Activated CD8-positive, alpha-beta T cell treated with anti-CD3 and anti-CD28 coated beads for 36 hours (primary cell): Measurements from ENCODE around the gene SORL1. TPM values are rescaled to one million over a fixed set of nuclear protein-coding genes. Genes with fewer than 3 reads are reported as not detected.

Source experiments
- ATAC-seq: fragments of 200-7000 bp; cut with Tn5 transposase; one replicate; pipeline ENCODE4 v1.10.0; 2021; ENCODE audit warnings: mild to moderate bottlenecking, moderate library complexity
- CTCF ChIA-PET: fragments of 350-600 bp; sonication (Branson Sonifier 250); formaldehyde crosslinking; loops from one replicate; lab custom pipeline; 2021; ENCODE audit warnings: antibody characterized with exemption; lab: Charles Lee
- POLR2A ChIA-PET: fragments of 350-600 bp; sonication (Branson Sonifier 250); formaldehyde crosslinking; loops from one replicate; lab custom pipeline; 2021; ENCODE audit warnings: antibody characterized with exemption; lab: Charles Lee
- DNase-seq: peaks from one replicate; pipeline ENCODE4 v3.0.0-alpha.2; 2020
- H3K27ac Mint-ChIP-seq: one replicate; pipeline ENCODE4 v1.8.0; 2021; ENCODE audit warnings: mild to moderate bottlenecking, mixed read lengths
- H3K27me3 Mint-ChIP-seq: one replicate; pipeline ENCODE4 v1.8.0; 2021; ENCODE audit warnings: mixed read lengths
- H3K36me3 Mint-ChIP-seq: one replicate; pipeline ENCODE4 v1.8.0; 2021; ENCODE audit warnings: low read depth, mixed read lengths
- H3K4me1 Mint-ChIP-seq: one replicate; pipeline ENCODE4 v1.8.0; 2021; ENCODE audit warnings: low read depth, mixed read lengths
- H3K4me3 Mint-ChIP-seq: one replicate; pipeline ENCODE4 v1.8.0; 2021; ENCODE audit warnings: mild to moderate bottlenecking, moderate library complexity, mixed read lengths
- H3K9me3 Mint-ChIP-seq: one replicate; pipeline ENCODE4 v1.8.0; 2021; ENCODE audit warnings: mixed read lengths
- intact Hi-C: fragments of 100-400 bp; cut with micrococcal nuclease; formaldehyde crosslinking; loops from one replicate; pipeline ENCODE4 v1.10.0; 2022
- total RNA-seq, 2 experiments: library from RNA; stranded (reverse); gene quantifications; one replicate each; pipeline ENCODE4 v1.2.3, GENCODE V29; 2021
- TF ChIP-seq, protein P1 (sequence below): fragments of 200-600 bp; IDR thresholded peaks from one replicate; pipeline ENCODE4 v1.8.0; 2022; ENCODE audit warnings: antibody characterized with exemption, mild to moderate bottlenecking

SORL1 gene
- total RNA-seq, 2 experiments from 2014 or later: 61.1 to 64.6 TPM

DNA sequence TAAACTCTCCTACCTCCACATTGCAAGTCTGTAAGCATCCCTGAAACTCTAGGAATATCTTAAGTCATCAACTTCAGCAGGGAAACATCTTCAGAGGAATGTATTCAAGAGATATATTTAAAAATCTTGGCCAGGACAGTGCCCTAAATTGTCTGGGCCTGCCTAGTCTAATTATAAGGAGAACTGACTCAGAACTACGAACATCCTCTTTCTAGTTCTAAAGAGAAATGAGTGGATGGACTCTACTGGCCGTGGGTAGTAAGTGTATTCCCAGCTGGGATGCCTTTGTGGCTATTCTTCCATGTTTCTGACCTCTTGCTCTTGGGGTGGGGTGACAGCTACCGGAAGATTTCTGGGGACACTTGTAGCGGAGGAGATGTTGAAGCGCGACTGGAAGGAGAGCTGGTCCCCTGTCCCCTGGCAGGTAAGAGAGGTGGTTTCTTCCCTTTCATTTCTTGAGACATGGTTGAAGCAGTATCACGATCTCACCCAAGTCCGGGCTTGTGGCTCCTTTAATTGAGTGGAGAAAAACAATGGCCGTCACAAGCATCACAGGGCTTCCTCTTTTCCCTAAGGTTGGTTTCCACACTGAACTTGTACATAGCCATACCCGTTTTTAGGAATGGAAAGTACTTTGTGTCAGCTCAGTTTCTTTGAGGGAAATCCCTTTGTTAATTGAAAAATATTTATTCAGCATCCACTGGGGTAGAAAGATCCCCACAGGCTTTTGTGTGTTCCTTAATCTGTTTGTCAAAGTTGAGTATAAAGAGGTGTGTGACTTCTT lies 98.3 kb downstream of the SORL1 start:
- POLR2A ChIA-PET: interaction anchor here (1.5 kb wide), 1 partner anchor 16 kb away, joined by 3 read pairs; no protein-coding TSS in a partner anchor
- ATAC-seq (no peak), DNase-seq (no peak)
- Mint-ChIP-seq H3K27ac (no peak overlapping the region), H3K27me3 (no peaks in the 10 kb centered on the region), H3K9me3 (no peaks in the 10 kb centered on the region), H3K36me3 (peaks cover 47% of the 10 kb centered on the region), H3K4me3 (no peak overlapping the region), H3K4me1 (peaks cover 26% of the 10 kb centered on the region)
- TF ChIP-seq, protein P1, sequence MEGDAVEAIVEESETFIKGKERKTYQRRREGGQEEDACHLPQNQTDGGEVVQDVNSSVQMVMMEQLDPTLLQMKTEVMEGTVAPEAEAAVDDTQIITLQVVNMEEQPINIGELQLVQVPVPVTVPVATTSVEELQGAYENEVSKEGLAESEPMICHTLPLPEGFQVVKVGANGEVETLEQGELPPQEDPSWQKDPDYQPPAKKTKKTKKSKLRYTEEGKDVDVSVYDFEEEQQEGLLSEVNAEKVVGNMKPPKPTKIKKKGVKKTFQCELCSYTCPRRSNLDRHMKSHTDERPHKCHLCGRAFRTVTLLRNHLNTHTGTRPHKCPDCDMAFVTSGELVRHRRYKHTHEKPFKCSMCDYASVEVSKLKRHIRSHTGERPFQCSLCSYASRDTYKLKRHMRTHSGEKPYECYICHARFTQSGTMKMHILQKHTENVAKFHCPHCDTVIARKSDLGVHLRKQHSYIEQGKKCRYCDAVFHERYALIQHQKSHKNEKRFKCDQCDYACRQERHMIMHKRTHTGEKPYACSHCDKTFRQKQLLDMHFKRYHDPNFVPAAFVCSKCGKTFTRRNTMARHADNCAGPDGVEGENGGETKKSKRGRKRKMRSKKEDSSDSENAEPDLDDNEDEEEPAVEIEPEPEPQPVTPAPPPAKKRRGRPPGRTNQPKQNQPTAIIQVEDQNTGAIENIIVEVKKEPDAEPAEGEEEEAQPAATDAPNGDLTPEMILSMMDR: no peak
- CTCF ChIA-PET: no interaction called here
- intact Hi-C loops: no loop called here

DNA sequence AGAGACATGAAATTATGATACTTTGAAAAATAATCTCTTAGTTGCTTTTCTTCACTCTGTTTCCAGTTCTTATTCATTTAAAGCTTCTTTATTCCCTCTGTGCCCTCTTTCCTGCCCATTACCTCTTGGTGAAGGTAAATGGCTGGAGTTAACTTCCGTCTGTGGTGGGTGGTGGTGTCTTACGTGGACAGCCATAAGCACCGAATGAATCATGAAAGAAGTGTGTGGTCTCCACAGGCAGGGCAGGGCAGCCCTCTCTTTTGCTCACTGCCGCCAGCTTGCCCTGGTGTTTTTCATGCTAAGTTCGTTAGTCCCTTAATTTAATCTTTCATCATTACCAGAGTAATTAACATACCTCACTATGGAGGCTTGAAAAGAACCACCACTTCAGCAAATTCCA lies 99.3 kb downstream of the SORL1 start:
- no peak for ATAC-seq
- H3K9me3 Mint-ChIP-seq: no peaks in the 10 kb centered on the region
- TF ChIP-seq, protein P1: no peak
- peaks cover 20% of the 10 kb centered on the region for H3K4me1 Mint-ChIP-seq
- H3K36me3 Mint-ChIP-seq: peaks cover 47% of the 10 kb centered on the region
- ChIA-PET CTCF (no interaction called here), POLR2A (interaction anchor here (1.5 kb wide), 1 partner anchor 15 kb away, joined by 3 read pairs; no protein-coding TSS in a partner anchor)
- H3K27ac Mint-ChIP-seq: no peak overlapping the region
- intact Hi-C loops: no loop called here
- no peak overlapping the region for H3K4me3 Mint-ChIP-seq
- no peak for DNase-seq
- H3K27me3 Mint-ChIP-seq: no peaks in the 10 kb centered on the region

DNA sequence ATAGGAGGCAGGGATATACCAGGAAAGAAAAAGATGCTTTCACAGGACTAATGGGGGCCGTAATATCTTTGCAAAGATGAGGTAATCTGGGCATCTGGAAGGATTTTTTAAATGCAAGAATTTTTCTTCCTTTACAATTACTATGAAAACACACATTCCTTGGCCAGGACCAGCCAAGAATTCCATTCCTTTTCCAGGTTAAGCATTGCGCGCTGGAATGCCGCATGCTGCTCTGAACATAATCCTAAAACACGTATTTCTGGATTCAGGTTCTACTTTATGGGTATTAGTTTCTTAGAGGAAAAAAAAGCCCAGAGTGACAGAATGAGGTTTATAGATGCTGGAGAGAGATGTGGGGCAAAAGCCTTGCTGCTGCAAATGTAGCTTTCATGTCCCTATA lies 100.0 kb downstream of the SORL1 start:
- no peaks in the 10 kb centered on the region for H3K27me3 Mint-ChIP-seq
- POLR2A ChIA-PET: interaction anchor here (1.0 kb wide), 1 partner anchor 12 kb away, joined by 3 read pairs; no protein-coding TSS in a partner anchor

DNA sequence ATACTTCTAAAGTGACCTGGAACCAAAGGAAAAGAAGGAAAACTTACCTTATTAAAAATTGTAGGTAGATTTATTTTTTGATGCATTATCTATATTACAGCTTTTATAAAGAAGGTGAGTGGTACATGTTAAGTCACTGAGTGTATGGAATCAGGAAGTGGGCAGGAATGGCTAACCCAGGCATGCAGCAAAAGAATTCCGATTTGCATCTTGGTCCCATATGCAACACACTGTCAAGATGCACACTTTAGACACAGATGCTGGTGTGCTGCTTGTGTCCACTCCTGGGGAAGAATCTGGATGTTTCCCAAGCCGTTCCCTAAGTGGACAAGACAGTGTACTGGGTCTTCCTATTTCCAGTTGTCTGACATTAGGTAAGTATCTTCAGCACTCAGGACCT lies 100.5 kb downstream of the SORL1 start:
- no peak for DNase-seq
- H3K4me3 Mint-ChIP-seq: no peak overlapping the region
- TF ChIP-seq, protein P1: no peak
- H3K36me3 Mint-ChIP-seq: peaks cover 49% of the 10 kb centered on the region
- CTCF ChIA-PET: no interaction called here
- H3K27me3 Mint-ChIP-seq: no peaks in the 10 kb centered on the region
- intact Hi-C loops: no loop called here
- POLR2A ChIA-PET: interaction anchor here (1.0 kb wide), 1 partner anchor 12 kb away, joined by 3 read pairs; no protein-coding TSS in a partner anchor
- no peak overlapping the region for H3K27ac Mint-ChIP-seq
- no peaks in the 10 kb centered on the region for H3K9me3 Mint-ChIP-seq
- no peak for ATAC-seq
- peaks cover 22% of the 10 kb centered on the region for H3K4me1 Mint-ChIP-seq

More for the DNA sequence above, 100.0 kb downstream of the SORL1 start:
- Mint-ChIP-seq H3K36me3 (peaks cover 48% of the 10 kb centered on the region), H3K27ac (no peak overlapping the region), H3K4me1 (peaks cover 21% of the 10 kb centered on the region), H3K9me3 (no peaks in the 10 kb centered on the region), H3K4me3 (no peak overlapping the region)
- no peak for DNase-seq
- intact Hi-C loops: no loop called here
- no peak for ATAC-seq
- TF ChIP-seq, protein P1: no peak
- CTCF ChIA-PET: no interaction called here

DNA sequence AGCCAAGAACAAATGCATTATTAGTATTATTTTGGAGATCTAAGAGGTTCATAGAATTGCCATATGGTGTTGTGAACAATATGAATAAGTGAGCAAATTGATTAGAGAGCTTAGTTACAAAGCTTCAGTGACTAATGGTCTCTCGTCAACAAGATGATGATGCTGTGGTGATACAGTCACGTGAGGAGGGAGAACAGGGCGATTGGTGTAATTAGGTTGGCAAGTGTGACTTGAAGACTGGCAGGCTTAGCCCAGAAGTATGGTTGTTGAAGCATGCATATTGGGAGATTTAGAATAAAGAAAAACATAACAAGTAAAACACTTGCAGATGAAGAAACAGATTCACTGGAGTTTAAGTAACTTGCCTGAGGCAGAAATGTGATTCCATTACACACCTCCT lies 101.3 kb downstream of the SORL1 start:
- DNase-seq (no peak), ATAC-seq (no peak)
- Mint-ChIP-seq H3K27ac (no peak overlapping the region), H3K4me1 (peaks cover 22% of the 10 kb centered on the region), H3K9me3 (no peaks in the 10 kb centered on the region), H3K4me3 (no peak overlapping the region), H3K27me3 (no peaks in the 10 kb centered on the region), H3K36me3 (peaks cover 44% of the 10 kb centered on the region)
- intact Hi-C loops: no loop called here
- ChIA-PET POLR2A (no interaction called here), CTCF (no interaction called here)
- TF ChIP-seq, protein P1: no peak
